HG02973 (cell line): Measurements from ENCODE around the gene LINC00237.

ENCODE experiments used
- ATAC-seq: cut with Tn5 transposase; IDR thresholded peaks from one replicate; pipeline ENCODE4 v1.9.1; 2021; ENCODE audit warnings: moderate library complexity; ENCODE audit not compliant: unreplicated experiment

The LINC00237 gene

GRCh38 chr20:21100578-21101452 is 5.3 kb downstream of the LINC00237 start:
- no peak for ATAC-seq

GRCh38 chr20:21099751-21100577 is 6.2 kb downstream of the LINC00237 start:
- peak; percentile 36 for ATAC-seq

- no peak for ATAC-seq
Observed at GRCh38 chr20:21096321-21097043, 9.7 kb downstream of the LINC00237 start.

- ATAC-seq = no peak
Observed at GRCh38 chr20:21092806-21093205, 13.4 kb downstream of the LINC00237 start.

GRCh38 chr20:21090721-21091120 is 15.4 kb downstream of the LINC00237 start:
- no peak for ATAC-seq

- ATAC-seq = no peak
Observed at GRCh38 chr20:21090111-21090618, 16.0 kb downstream of the LINC00237 start.

GRCh38 chr20:21089391-21089790 is 16.8 kb downstream of the LINC00237 start:
- no peak for ATAC-seq

- no peak for ATAC-seq
Observed at GRCh38 chr20:21087862-21088540, 18.2 kb downstream of the LINC00237 start.

GRCh38 chr20:21083825-21084325 is 22.3 kb downstream of the LINC00237 start:
- ATAC-seq = no peak

GRCh38 chr20:21082584-21082983 is 23.6 kb downstream of the LINC00237 start:
- no peak for ATAC-seq

- no peak for ATAC-seq
Observed at GRCh38 chr20:21077809-21078345, 28.3 kb downstream of the LINC00237 start.

- ATAC-seq = no peak
Observed at GRCh38 chr20:21076073-21076472, 30.1 kb downstream of the LINC00237 start.

- no peak for ATAC-seq
Observed at GRCh38 chr20:21075471-21075870, 30.7 kb downstream of the LINC00237 start.

- peak; percentile 94 for ATAC-seq
Observed at GRCh38 chr20:21074605-21075336, 31.4 kb downstream of the LINC00237 start.

- no peak for ATAC-seq
Observed at GRCh38 chr20:21067255-21067654, 38.9 kb downstream of the LINC00237 start.

GRCh38 chr20:21064924-21065323 is 41.2 kb downstream of the LINC00237 start:
- ATAC-seq = no peak

- no peak for ATAC-seq
Observed at GRCh38 chr20:21063276-21063675, 42.9 kb downstream of the LINC00237 start.

- ATAC-seq = no peak
Observed at GRCh38 chr20:21053002-21053762, 53.0 kb downstream of the LINC00237 start.

- ATAC-seq = no peak
Observed at GRCh38 chr20:21052686-21053001, 53.5 kb downstream of the LINC00237 start.
